CD14-positive monocyte (primary cell): ENCODE data around the gene ST3GAL5. TPM values are rescaled to one million over a fixed set of nuclear protein-coding genes. Genes with fewer than 3 reads are reported as not detected.
A peak's percentile ranks its signal among the peaks of the same experiment; 100 is the strongest.

ENCODE experiments used
- DNase-seq, 3 donors: peaks; one replicate each; pipeline ENCODE4 v3.0.0-alpha.2; 2011 to 2022
- H2AFZ ChIP-seq: 2 replicates; pipeline ENCODE4 v1.6.0; 2012; ENCODE audit warnings: mild to moderate bottlenecking, low read depth, low read length, inconsistent platforms; ENCODE audit not compliant: insufficient read depth, poor library complexity, severe bottlenecking
- H3K27ac ChIP-seq, 2 donors: 1 replicate in 1 of 2; 2 replicates in 1 of 2; pipeline ENCODE4 v1.5.1; 2012 to 2013; ENCODE audit warnings: low read length in 2 of 2, control low read depth in 1 of 2, inconsistent platforms in 1 of 2, low read depth in 1 of 2, mild to moderate bottlenecking in 1 of 2
- H3K27me3 ChIP-seq, 2 donors: one replicate each; pipeline versions ENCODE4 v1.6.0 to v1.6.1; 2011 to 2013; ENCODE audit warnings: low read length in 2 of 2; ENCODE audit not compliant: control insufficient read depth in 2 of 2, insufficient read depth in 2 of 2
- H3K36me3 ChIP-seq, 2 donors: replicated peaks in 1 of 2; 1 replicate in 1 of 2; 2 replicates in 1 of 2; pipeline versions ENCODE4 v1.5.1 to v1.6.1; 2012 to 2013; ENCODE audit warnings: low read length in 2 of 2, control low read depth in 1 of 2, inconsistent platforms in 1 of 2, mild to moderate bottlenecking in 1 of 2; ENCODE audit not compliant: insufficient read depth in 2 of 2, control insufficient read depth in 1 of 2
- H3K4me1 ChIP-seq, 2 donors: 1 replicate in 1 of 2; 2 replicates in 1 of 2; pipeline versions ENCODE4 v1.5.1 to v1.6.1; 2012 to 2013; ENCODE audit warnings: low read length in 2 of 2, control low read depth in 1 of 2, inconsistent platforms in 1 of 2, mild to moderate bottlenecking in 1 of 2, moderate library complexity in 1 of 2; ENCODE audit not compliant: insufficient read depth in 2 of 2, control insufficient read depth in 1 of 2
- H3K4me2 ChIP-seq: replicated peaks from 2 replicates; pipeline ENCODE3; 2012; ENCODE audit warnings: low read length, moderate library complexity, mild to moderate bottlenecking; ENCODE audit not compliant: poor library complexity, severe bottlenecking; ENCODE audit errors: extremely low read depth
- H3K4me3 ChIP-seq, 3 experiments: fragments of 200-600 bp in 1 of 3; sonication (generic) in 1 of 3; replicated peaks in 1 of 3; 1 replicate in 2 of 3; 2 replicates in 1 of 3; pipeline ENCODE4 v1.5.1; 2011 to 2013; ENCODE audit warnings: low read length in 3 of 3, mild to moderate bottlenecking in 3 of 3, control low read depth in 2 of 3, low read depth in 2 of 3, inconsistent platforms in 1 of 3, moderate library complexity in 1 of 3
- H3K79me2 ChIP-seq: 2 replicates; pipeline ENCODE4 v1.6.0; 2012; ENCODE audit warnings: mild to moderate bottlenecking, control low read depth, inconsistent platforms, low read length, moderate library complexity; ENCODE audit not compliant: insufficient read depth
- H3K9ac ChIP-seq: 2 replicates; pipeline ENCODE4 v1.6.0; 2017; ENCODE audit warnings: low read length, mild to moderate bottlenecking; ENCODE audit not compliant: insufficient read depth, poor library complexity, severe bottlenecking
- H3K9me3 ChIP-seq, 2 donors: replicated peaks in 1 of 2; 1 replicate in 1 of 2; 2 replicates in 1 of 2; pipeline versions ENCODE4 v1.5.1 to v1.6.1; 2012 to 2013; ENCODE audit warnings: low read length in 2 of 2, control low read depth in 1 of 2; ENCODE audit not compliant: control insufficient read depth in 1 of 2, insufficient read depth in 1 of 2
- H4K20me1 ChIP-seq: 2 replicates; pipeline ENCODE4 v1.6.0; 2012; ENCODE audit warnings: mild to moderate bottlenecking, low read length, control low read depth, moderate library complexity; ENCODE audit not compliant: insufficient read depth
- H3K27ac Mint-ChIP-seq, 7 donors: one replicate each; pipeline ENCODE4 v1.8.0; 2020; ENCODE audit warnings: mild to moderate bottlenecking in 7 of 7, mixed read lengths in 7 of 7, moderate library complexity in 6 of 7, inconsistent platforms in 2 of 7
- H3K27me3 Mint-ChIP-seq, 3 donors: one replicate each; pipeline ENCODE4 v1.8.0; 2021 to 2022; ENCODE audit warnings: low read depth in 3 of 3, mild to moderate bottlenecking in 3 of 3, mixed read lengths in 3 of 3, moderate library complexity in 3 of 3, inconsistent platforms in 1 of 3
- H3K36me3 Mint-ChIP-seq, 2 donors: one replicate each; pipeline ENCODE4 v1.8.0; 2020; ENCODE audit warnings: mixed read lengths in 2 of 2, inconsistent platforms in 1 of 2, mild to moderate bottlenecking in 1 of 2
- H3K4me1 Mint-ChIP-seq: one replicate; pipeline ENCODE4 v1.8.0; 2020; ENCODE audit warnings: mild to moderate bottlenecking, mixed read lengths
- H3K4me3 Mint-ChIP-seq, 2 donors: one replicate each; pipeline ENCODE4 v1.8.0; 2020; ENCODE audit warnings: mild to moderate bottlenecking in 2 of 2, mixed read lengths in 2 of 2, moderate library complexity in 1 of 2
- H3K9me3 Mint-ChIP-seq, 7 donors: one replicate each; pipeline ENCODE4 v1.8.0; 2020 to 2022; ENCODE audit warnings: mixed read lengths in 7 of 7, mild to moderate bottlenecking in 6 of 7, moderate library complexity in 6 of 7, inconsistent platforms in 2 of 7
- WGBS: methylation state at CpG from one replicate; pipeline ENCODE4 v1.1.5; 2013; ENCODE audit warnings: missing lambda C conversion rate; ENCODE audit not compliant: insufficient coverage; 5-methylcytosine and 5-hydroxymethylcytosine counted together
- intact Hi-C, 2 donors: fragments of 100-400 bp; cut with micrococcal nuclease; formaldehyde crosslinking; loops; one replicate each; pipeline versions ENCODE4 v1.15.0 to v1.15.1; 2023
- polyA plus RNA-seq, 3 donors: library from polyadenylated mRNA; depleted of rRNA in 1 of 3; unstranded in 2 of 3; stranded (reverse) in 1 of 3; fragments of 300-500 nt in 2 of 3; fragments of >200 nt in 1 of 3; fragmentation: Illumina TruSeq in 2 of 3; gene quantifications; 1 replicate in 2 of 3; 2 replicates in 1 of 3; pipeline ENCODE4 v1.2.3, GENCODE V29; 2012 to 2021
- TF ChIP-seq, protein P1 (sequence below): fragments of 200-600 bp; IDR thresholded peaks from one replicate; pipeline ENCODE4 v1.8.0; 2022; ENCODE audit warnings: antibody characterized with exemption, mild to moderate bottlenecking

The ST3GAL5 gene
- polyA plus RNA-seq, 3 donors = 14.0 to 51.2 (median 19.5) TPM

DNA sequence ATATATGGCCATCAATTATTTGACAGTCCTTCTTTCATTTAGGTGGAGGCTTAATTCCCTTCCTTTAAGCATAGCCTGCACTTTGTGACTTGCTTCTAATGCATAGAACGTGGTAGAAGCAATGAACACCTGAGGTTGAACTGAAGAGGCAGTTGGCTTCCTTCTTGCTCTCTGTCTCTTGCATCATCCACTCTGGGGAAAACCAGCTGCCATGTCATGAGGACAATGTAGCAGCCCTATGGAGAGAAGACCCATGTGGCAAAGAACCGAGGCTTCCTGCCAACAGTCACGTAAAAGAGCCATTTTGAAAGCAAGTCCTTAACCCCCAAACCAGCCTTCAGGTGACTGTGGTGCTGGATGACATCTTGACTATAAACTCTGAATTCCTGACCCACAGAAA lies 88.2 kb downstream of the ST3GAL5 start:
- Histone ChIP-seq H3K27ac (no peak overlapping the region), H3K79me2 (no peaks in the 10 kb centered on the region), H3K4me2 (no peak overlapping the region), H2AFZ (no peak overlapping the region), H3K9ac (no peak overlapping the region), H3K27me3 (no peaks in the 10 kb centered on the region), H3K4me3 (no peak overlapping the region), H3K9me3 (peaks cover 0 to 17% of the 10 kb centered on the region in 2 donors), H4K20me1 (no peaks in the 10 kb centered on the region), H3K4me1 (peaks cover 0 to 8% of the 10 kb centered on the region in 2 donors), H3K36me3 (no peaks in the 10 kb centered on the region)
- no CpG with 5 or more reads among the region's 3 CpGs for WGBS
- Mint-ChIP-seq H3K27me3 (peaks cover 5 to 7% (median 6%) of the 10 kb centered on the region in 3 donors), H3K9me3 (peaks cover 0 to 16% (median 9%) of the 10 kb centered on the region in 7 donors), H3K27ac (no peak overlapping the region), H3K4me3 (no peak overlapping the region), H3K36me3 (no peaks in the 10 kb centered on the region), H3K4me1 (peaks cover 13% of the 10 kb centered on the region)
- DNase-seq = peak in 1 of 3 donors; percentile 36
- TF ChIP-seq, protein P1, sequence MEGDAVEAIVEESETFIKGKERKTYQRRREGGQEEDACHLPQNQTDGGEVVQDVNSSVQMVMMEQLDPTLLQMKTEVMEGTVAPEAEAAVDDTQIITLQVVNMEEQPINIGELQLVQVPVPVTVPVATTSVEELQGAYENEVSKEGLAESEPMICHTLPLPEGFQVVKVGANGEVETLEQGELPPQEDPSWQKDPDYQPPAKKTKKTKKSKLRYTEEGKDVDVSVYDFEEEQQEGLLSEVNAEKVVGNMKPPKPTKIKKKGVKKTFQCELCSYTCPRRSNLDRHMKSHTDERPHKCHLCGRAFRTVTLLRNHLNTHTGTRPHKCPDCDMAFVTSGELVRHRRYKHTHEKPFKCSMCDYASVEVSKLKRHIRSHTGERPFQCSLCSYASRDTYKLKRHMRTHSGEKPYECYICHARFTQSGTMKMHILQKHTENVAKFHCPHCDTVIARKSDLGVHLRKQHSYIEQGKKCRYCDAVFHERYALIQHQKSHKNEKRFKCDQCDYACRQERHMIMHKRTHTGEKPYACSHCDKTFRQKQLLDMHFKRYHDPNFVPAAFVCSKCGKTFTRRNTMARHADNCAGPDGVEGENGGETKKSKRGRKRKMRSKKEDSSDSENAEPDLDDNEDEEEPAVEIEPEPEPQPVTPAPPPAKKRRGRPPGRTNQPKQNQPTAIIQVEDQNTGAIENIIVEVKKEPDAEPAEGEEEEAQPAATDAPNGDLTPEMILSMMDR = no peak
- intact Hi-C loops = no loop called here

GRCh38 chr2:85799215-85799956 lies 89.4 kb downstream of the ST3GAL5 start:
- H3K4me3 ChIP-seq = no peak overlapping the region
- Mint-ChIP-seq H3K4me3 (no peak overlapping the region), H3K9me3 (peaks cover 0 to 16% (median 9%) of the 10 kb centered on the region in 7 donors), H3K27ac (no peak overlapping the region), H3K4me1 (peaks cover 6% of the 10 kb centered on the region), H3K27me3 (peaks cover 4 to 9% (median 5%) of the 10 kb centered on the region in 3 donors), H3K36me3 (no peaks in the 10 kb centered on the region)
- no peak overlapping the region for H3K4me2 ChIP-seq
- WGBS = 83% methylated on average over 7 of the region's 11 CpGs
- H3K4me1 ChIP-seq = peaks cover 0 to 2% of the 10 kb centered on the region in 2 donors
- DNase-seq = no peak
- no peak overlapping the region for H3K9ac ChIP-seq
- H3K79me2 ChIP-seq = no peaks in the 10 kb centered on the region
- H4K20me1 ChIP-seq = no peaks in the 10 kb centered on the region
- TF ChIP-seq, protein P1 = no peak
- H3K27ac ChIP-seq = no peak overlapping the region
- no peaks in the 10 kb centered on the region for H3K36me3 ChIP-seq
- no peak overlapping the region for H2AFZ ChIP-seq
- H3K27me3 ChIP-seq = no peaks in the 10 kb centered on the region
- H3K9me3 ChIP-seq = peaks cover 0 to 17% of the 10 kb centered on the region in 2 donors
- intact Hi-C loops = no loop called here
